SW480 (cell line): ENCODE results near the gene DMRT2.

Experiments
- DNase-seq: peaks from one replicate; pipeline ENCODE4 v3.0.0-alpha.2; 2016; ENCODE audit warnings: low spot score

Gene DMRT2

DNA sequence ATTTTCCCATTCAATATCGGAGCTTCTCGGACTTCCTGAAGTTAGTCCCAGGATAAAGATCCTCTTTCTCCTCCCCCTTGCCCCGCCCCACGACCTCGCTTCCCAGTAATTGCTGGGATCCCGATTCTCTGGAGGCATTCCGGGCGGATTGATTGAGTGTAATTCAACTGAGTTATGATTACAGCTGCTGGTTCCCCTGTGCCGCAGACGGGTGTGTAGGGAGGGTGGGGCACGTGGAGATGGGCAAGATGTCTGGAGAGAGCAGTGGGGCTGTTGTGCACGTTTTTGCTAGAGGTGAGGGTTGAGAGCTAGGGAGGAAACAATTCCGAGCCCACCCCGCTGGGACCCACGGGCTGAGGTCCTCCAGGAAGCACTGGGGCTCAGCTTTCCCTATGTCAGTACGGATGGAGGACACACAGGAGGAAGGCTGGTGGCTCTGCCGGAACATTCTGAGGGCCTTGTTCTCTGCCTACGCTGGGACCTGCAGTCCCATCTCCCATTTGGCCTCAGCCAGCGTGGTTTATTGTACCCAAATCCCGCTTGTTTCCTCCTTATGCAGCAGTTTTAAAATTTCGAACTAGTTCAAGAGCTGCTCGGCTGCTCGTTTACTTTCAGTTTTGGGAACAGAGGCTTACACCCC is 2.4 kb upstream of the DMRT2 start:
- no peak for DNase-seq

DNA sequence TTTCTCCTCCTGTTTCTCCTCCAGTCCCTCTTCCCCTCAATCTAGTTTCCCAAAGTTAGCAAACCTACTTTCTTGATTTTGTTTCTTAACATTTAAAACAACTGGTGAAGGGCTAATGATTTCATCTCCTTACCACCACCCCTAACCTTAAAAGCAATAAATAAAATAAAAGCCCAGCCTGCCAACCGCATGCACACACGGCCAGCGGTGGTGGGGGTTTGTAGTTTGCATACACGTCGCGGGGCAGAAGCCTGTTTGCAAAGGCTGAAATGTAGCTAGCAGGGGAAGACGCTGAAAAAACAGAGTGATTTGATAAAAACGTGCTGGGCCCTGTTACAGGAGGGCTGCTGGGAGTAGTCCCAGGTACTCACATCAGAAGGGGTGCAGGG is 1.9 kb upstream of the DMRT2 start:
- no peak for DNase-seq

DNA sequence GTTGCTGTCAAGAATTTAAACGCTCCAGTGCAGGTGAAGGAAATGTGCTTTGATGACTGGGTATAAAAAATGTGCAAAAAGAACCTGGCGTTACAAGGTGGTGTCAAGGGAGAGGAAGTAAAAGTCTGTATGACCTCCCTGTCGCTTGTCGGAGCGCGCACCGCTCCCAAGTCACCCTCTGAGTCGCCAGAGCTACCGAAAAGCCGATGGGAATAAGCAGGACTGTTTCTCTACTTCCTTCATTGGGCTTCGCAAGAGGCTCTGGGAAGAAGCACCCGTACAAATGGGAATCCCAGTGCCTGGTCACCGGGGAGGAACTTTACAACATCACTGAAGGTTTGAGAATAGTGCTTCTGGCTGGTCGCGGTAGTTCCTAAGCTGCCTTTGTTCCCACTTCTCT is 1.3 kb upstream of the DMRT2 start:
- DNase-seq = no peak

DNA sequence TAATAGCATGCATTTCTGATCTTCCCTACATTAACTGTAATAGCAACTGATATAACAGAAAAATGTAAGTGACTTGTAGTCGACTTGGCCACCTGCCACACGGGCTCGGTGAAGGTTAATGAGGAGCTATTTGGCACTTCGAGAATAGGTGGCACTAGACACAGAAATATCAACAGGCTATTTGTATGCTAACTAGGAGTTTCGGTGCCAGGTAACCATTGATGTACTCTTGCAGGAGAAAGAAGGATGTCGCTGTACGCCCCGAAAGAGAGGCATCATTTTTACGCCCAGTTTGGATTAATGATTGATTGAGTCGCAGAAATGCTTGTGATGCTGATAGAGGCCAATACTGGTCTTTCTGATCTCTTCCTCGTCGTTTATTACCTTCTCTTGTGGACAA is 516 bp upstream of the DMRT2 start:
- DNase-seq = peak; percentile 63

DNA sequence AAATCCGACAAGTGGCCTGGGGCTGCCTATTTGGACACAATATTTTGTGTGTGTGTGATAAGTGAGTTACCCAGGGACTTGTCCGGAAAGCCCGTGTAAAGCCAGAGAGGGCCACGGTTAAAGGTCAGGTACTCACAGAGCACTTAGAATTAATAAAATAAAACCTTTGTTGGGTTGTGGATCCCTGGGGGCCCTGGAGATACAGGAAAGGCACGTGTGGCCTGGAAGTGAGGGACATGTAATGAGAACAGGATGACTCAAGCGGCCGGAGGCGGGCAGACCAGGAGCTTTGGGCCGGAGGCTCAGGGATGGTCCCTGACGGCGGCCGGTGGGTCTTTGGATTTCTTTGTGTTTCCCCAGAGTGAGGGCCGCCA is 1.0 kb downstream of the DMRT2 start:
- no peak for DNase-seq

DNA sequence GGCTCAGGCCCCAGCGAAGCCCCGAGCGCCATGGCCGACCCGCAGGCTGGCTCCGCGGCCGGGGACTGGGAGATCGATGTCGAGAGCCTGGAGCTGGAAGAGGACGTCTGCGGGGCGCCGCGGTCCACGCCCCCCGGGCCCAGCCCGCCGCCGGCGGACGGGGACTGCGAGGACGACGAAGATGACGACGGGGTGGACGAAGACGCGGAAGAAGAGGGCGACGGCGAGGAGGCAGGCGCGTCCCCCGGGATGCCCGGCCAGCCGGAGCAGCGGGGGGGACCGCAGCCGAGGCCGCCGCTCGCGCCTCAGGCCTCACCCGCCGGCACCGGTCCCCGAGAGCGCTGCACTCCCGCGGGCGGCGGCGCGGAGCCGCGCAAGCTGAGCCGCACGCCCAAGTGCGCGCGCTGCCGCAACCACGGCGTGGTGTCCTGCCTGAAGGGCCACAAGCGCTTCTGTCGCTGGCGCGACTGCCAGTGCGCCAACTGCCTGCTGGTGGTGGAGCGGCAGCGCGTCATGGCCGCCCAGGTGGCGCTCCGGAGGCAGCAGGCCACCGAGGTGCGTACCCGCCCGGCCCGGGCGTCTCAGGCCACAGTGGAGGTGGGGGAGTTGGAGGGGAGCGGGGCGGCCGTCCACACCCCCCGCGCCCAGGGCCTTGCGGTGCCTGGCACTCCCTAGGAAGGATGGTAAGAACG is 1.6 kb downstream of the DMRT2 start:
- no peak for DNase-seq

DNA sequence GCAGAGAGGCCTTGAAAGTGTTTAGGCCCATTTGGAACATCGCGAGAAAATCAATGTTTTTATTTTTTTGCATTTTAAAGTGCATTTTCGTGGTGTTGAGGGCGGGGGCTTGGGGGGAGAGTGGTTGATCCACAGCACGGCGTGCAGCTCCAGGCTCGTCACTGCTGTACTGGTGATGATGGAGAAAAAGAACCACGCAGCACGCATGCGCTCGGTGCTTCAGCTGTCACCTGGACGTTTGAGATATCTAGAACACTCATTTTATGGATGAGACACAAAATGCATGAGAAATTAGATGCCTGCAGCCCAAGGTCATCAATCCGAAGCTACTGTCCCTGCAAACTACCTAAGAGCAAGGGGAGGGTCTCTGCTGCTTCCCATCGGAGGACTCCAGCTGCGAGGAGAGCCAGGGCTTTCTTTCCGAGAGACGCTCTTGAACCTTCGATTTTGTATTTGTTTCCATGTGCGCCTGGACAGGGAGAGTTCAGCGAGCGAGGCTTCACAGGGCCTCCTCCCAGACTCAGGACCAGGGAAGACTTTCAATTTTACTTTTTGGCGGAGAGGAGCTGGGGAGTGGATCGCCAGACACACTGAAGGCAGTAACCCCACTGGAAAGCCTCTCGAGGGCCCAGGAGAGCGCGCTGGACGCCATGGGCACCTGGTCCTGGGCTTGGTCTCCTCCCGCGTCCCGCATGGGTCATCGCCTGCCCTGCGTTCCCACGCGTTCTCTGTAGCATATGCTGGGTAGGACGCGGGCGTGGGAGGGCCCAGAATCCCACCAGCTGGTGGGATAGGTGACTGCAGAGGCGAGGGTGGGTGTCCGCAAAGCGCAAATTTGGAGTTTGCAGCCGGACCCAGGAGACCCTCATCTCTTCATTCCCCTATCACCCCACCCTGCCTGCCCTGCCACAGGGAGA is 2.5 kb downstream of the DMRT2 start:
- no peak for DNase-seq

DNA sequence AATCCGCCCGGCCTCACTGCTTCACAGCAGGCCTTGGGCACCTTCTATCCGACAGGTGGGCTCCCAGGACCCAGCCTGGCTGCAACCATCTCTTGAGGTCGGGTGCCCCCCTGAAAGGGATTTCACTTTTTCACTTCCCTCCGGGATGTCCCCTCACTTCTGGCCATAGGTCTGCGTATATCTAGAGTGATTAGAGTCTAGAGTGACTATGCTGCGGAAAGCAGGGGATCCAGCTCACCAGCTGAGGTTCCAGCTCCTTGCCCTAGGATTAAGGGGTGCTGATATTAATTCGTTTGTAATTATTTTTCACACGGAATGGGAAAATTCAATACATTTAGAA is 3.1 kb downstream of the DMRT2 start:
- DNase-seq = no peak

DNA sequence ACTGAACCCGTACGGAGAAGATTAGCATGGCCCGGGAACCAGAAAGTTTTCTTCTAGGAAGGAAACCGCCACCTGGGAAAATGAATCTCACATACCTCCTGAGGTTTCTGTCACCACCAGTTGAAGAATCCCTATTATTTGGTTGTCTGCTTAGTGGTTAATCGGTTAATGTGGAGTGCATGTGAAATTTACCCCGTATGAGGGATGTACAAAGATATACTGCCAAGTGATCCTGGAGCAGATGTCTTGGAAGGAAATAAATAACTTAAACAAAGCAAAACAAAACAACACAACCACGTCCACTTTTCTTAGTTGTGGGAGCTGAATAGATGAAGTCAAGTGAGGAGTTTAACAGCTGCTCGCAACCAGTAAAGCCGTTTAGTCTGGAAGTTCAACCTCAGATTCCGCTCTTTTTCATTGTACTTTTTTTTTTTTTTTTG is 3.8 kb downstream of the DMRT2 start:
- no peak for DNase-seq

DNA sequence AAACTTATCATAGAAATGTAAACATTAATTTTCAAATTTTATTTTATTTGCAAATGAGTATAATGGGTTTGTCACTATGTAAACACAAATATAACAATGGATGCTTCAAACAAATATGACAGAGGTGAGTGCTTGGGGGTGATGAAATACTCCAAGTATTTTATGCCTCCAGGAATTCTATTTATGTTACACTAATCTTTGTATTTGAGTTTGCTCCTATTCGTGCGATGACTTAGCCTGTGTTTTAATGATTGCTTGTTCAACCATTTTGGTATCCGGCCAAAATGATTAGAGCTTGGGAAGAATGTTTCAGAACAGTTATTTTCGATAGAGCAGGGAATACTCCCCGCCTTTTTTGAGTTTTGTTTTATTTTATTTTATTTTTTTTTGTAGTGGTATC is 5.0 kb downstream of the DMRT2 start:
- no peak for DNase-seq

DNA sequence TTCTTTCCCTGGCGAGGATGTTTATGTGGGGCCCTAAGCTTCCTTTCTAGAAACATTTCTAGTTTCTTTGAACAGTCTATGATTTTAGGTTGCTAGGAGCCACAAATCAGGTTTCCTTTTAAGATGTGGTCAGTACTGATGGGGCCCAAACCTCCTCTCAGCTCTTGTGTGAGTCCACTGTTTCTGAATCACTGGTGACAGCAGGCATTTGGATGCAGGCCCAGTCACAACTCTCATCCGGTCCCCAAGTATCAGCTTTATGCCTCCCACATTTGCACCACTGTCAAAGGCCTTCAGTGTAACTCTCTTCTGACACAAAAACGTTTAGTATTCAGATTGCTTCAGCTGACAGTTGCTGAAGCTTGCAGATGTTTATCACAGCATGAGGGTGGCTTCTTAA is 7.8 kb downstream of the DMRT2 start:
- DNase-seq = no peak

DNA sequence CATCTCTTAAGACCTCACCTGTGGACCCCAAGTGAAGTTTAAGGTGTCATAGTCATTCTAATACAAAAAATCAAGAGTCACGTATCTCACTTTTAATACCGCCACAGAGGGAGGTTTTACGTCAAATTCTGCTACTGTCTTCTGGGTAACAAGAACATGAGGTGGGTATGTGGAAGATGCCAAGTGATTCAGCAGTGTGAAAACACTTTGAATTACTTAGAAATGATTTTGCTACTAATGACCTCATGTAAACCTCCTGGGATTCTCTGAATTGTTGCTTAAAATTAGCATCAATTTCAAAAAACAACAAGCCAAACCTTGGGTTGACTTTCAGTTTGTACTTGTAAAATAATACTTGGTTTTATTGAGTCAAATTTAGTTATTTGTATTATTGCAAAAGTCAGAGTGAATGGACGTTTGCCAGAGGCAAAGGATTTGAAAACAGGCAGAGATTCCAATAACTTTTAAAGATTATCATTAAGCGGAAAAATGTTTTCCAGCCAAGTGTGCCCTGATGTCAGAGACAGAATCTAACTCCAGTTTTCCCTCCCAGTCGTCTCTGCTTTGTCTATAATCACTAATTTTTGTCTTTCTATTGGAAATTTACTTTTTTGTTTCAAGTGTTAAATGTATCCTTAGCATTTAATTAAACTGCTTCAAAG is 8.8 kb downstream of the DMRT2 start:
- DNase-seq = no peak

DNA sequence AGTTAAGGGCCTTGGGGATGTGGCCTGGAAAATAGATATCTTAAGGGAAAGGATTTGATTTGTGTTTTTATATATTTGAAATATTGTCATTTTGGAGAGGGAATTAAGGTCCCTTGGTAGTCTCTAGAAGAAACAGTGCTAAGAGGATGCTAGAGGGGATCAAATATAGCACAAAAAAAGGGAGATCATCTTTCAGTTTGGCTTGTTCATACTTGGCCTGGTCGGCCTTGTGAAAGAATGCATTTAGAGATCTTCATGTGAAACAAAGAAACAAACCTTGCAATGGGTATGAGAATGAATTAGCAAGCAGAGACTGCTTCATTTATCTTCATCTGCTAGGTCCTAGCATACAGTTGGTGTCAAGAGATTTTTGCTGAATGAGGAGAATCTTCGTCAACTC is 15.0 kb downstream of the DMRT2 start:
- no peak for DNase-seq

DNA sequence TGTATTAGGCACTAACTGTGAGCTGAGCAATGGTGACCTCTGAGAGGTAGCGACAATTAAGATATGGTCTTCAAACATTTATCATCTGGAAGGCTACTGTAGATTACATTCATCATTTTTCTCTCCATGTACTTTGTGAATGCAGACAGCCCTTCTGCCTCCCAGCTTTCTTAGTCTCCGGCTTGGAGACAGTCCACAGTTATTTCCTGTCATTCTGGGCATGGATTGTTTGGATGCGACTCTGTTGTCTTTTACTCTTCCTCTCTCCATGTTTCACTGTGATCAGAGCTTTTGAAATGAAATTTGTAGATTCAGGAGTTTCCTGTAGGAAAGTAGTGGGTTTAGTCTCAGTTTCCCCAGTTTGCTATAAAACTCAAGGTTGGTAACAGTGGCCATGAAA is 20.5 kb downstream of the DMRT2 start:
- no peak for DNase-seq

DNA sequence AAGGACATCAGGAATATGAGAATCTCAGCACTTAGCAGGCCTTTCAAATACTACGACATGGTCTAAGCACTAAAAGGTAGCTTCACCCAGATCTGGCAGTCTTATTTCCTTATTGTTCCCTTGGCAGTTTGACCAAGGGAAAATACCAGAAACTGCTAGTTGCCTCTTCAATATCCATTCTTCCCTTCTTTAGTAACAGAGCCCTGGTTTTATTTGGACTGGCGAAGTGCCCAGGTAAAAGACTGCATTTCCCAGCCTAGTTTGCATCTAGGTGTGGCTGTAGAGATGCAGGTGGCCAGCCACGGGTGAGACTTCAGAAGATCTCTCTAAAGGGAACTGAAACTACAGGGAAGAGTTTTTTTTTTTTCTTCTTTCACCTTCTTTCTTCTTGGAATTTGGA is 21.6 kb downstream of the DMRT2 start:
- DNase-seq = no peak

DNA sequence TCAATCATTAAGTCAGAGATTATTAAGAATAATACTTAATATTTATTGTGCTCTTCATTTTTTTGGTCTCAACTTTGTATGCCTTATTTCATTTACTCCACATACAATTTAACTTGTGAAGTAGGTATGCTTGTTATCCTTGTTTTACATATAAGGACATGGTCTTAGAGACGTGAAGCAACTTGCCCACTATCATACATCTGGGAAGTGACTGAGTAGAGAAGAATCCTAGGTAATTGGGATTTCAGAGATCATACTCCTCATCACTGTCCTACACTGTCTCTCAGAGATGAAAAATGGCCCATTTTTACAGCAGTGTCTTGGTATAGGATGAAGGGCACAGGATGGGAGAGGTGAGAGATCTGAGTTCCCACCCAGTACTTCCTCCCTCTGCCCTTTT is 23.3 kb downstream of the DMRT2 start:
- no peak for DNase-seq

DNA sequence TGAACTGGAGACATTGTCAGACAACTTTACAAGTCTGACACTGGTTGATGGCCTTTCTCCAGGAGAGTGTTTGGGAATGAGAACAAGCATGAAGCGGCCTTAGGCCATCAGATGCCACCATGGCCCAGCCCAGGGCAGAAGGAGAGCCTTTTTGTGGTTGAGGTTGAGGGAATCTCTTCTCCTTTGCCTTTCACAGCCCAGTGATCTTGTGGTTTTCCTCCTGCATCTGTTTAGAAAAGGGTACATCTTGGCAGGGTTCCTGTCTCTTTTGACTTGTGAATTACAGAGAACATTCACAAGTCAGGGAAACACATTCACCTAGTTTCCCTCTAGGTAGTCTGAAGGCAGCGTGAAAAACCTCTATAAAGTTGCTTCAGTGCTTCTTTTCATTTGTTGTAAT is 27.5 kb downstream of the DMRT2 start:
- no peak for DNase-seq

DNA sequence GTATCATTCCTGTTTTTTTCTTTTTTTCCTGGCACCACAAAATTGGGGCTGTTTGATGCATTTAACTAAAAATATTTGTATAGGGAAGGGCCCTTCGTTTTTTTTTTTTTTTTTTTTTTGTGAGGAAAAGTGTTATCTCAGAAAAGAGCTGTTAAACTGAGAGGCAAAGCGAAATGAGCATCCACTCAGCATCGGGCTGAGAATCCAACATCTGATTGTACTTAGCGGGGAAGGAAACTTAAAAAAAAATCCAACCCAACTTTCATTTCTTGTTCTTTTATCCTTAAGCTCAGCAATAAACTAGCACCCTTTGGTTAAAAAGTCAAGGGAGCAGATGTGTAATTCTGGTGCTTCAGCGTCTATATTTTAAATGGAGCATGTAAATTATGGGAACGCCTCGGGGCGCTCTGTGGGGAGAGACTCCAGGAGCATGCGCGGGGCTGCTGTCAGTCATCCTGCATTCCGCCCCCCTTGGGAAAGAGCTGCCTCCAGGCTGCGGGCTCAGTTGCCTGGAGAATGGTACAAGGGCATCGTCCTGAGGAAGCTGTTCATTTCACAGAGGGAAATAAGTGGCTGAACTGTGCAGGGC is 33.3 kb downstream of the DMRT2 start:
- DNase-seq = peak; percentile 46

DNA sequence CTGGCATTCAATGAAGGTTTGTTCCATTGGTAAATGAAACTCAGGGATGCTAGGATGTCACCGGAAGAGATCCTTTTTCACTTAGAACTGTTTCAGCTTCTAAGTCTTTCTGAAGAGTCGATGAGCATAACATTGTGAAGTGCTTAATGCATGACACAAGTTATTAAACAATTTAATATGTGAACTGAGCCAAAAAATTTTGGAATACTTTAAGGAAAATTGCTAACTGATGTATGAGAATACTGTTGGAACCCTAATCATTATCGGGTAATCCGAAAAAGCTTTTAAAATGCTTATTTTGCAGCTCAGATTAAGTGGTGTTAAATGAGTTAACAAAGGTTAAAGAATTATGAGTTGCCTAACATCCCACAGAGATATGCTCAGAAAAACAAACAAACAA is 34.9 kb downstream of the DMRT2 start:
- no peak for DNase-seq

DNA sequence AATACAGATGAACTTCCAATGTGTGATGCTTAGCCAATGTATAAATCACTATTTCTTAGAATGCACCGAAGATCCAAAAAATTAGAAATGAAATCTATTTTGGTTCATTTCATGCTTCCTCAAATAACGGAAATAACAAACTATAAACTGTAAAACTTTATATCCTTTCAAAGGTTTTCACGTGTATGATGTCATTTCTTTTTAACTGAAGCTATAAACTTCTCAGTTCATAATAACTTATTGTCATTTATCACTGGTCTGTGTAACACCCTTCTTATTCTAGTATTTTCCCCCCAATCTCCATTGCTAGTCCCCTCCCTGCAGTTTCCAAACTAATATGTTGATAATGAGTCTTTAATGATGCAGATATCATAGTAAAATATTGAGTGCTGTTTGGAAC is 36.4 kb downstream of the DMRT2 start:
- no peak for DNase-seq

DNA sequence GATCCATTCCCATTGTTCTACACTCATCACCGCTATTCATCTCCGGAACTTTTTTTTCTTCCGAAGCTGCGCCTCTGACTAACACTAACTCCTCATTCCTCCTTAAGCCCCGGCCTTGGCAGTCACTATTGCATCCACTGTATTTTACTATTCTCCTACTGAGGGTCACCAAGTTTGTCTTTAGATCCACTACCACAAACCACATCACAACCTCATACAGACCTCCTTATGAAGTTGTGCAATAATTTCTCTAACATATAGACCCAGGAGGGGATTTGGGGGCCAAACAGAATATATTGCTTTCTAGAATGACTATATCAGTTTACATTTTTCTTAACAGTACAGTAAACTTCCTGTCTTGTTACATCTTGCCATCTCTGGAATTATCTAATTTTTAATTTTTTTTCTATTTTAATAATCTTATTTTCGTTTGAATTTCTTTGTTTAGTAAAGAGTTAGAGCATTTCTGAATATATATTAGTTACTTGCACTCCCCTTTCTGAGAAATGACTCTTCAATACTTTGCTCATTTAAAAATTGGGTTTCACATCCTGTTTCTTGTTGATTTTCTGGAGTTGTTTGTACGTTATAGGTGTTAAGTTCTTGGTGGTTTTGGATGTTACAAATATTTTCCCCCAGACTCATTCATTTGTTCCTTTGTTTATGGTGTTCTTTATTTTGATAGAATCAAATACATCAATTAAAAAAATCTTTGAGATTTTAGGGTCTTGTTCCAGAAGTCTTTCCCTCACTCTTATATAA is 37.1 kb downstream of the DMRT2 start:
- no peak for DNase-seq

DNA sequence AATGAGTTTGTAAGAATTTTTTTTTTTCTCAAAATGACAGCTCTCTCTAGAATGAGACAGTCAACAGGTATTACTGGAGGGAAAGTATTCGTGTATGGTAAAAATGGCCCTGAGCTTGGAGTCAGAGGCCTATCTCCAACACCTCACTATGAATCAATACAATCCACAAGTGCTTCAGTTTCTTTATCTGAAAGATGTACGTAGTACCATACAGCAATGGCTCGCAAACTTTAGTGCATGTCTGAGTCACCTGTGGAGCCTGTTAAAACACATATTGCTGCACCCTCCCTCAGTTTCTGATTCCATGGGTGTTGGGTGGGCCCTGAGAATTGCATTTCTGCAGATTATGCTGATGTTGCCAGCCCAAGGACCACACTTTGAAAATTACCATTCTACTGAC is 44.6 kb downstream of the DMRT2 start:
- DNase-seq = no peak
